ENCODE measurements around the gene ENDOV.

DNA sequence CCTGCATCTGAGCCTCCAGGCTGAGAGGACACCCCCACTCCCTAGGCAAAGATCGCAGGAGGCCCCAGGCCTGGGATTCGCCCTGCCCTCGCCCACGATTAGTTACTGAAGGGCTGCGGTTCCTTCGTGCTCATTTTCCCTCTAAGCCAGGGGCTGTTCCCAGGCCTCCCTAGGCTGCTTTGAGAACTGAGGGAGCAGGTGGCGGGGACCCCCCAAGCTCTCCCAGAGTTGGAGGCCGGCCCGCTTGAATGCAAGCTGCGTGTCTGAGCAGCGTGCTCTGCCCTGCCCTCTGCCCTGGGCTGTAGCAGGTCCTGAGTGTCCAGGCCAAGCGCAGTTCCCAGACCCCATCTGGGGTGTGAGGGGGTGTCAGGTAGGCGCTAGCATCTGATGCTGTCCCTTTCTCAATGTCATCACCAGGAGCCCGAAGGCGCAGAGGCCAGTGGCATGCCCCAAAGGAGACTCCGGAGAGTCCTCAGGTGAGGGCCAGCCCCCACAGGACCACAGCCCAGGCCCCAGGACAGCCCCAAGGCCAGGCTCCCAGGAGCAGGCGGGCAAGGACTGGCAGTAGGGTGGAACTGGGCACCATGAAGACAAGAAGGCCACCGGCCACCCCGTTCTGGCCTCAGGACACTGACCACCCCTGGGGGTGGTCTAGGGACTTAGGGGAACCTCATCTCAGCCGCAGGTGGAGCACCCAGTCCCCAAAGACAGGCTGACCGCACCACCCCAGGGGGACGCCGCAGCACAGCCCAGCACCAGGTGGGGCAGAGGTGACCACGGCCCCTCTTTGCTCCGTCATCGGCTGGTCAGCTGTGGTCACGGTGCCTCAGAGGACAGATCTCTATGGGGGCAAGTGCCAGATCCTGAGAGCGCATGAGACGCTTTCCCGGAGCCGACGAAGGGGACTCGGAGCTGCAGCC lies 14.6 kb downstream of the ENDOV start:
- TF ChIP-seq CTCF (IDR thresholded peaks at IDR 0.05; ENCODE audit: borderline replicate concordance, extremely low read depth, low read length, poor library complexity, severe bottlenecking) (no peak), EZH2 (IDR thresholded peaks at IDR 0.05; ENCODE audit: borderline replicate concordance, low read depth, low read length, severe bottlenecking) (no peak)

All from DND-41 (cell line).